SIG-M5 treated with dmso at 0.1 percent for 504 hours (cell line): ENCODE data around the gene GMNC.

ENCODE experiments used
- DNase-seq: peaks from one replicate; lab custom pipeline; 2025; ENCODE audit not compliant: unreplicated experiment; lab: John Stamatoyannopoulos, UW

The GMNC gene

GRCh38 chr3:190853464-190853863, 9.0 kb downstream of the GMNC start:
- DNase-seq: no peak

- no peak for DNase-seq
Measured at GRCh38 chr3:190849607-190850006, 12.9 kb downstream of the GMNC start.

- no peak for DNase-seq
Measured at GRCh38 chr3:190848870-190849269, 13.6 kb downstream of the GMNC start.

GRCh38 chr3:190847436-190847835, 15.1 kb downstream of the GMNC start:
- no peak for DNase-seq

- DNase-seq: no peak
Measured at GRCh38 chr3:190840146-190840545, 22.3 kb downstream of the GMNC start.

- DNase-seq: no peak
Measured at GRCh38 chr3:190831225-190831624, 31.3 kb downstream of the GMNC start.

- DNase-seq: no peak
Measured at GRCh38 chr3:190830031-190830430, 32.5 kb downstream of the GMNC start.

- DNase-seq: no peak
Measured at GRCh38 chr3:190826018-190826417, 36.5 kb downstream of the GMNC start.

- no peak for DNase-seq
Measured at GRCh38 chr3:190825386-190826016, 37.0 kb downstream of the GMNC start.

GRCh38 chr3:190811775-190812480, 50.6 kb downstream of the GMNC start:
- DNase-seq: peak; percentile 56

- DNase-seq: no peak
Measured at GRCh38 chr3:190810957-190811356, 51.5 kb downstream of the GMNC start.

- no peak for DNase-seq
Measured at GRCh38 chr3:190809351-190809750, 53.1 kb downstream of the GMNC start.

- DNase-seq: no peak
Measured at GRCh38 chr3:190807719-190808375, 54.6 kb downstream of the GMNC start.
